ENCODE measurements around the gene LRP1.

LRP1 gene

GRCh38 chr12:57175428-57176138 is 47.3 kb downstream of the LRP1 start:
- DNase-seq (ENCODE audit: low spot score), result peak; percentile 84

- DNase-seq (ENCODE audit: low spot score), result no peak
These were observed 47.8 kb downstream of the LRP1 start for GRCh38 chr12:57176139-57176477.

- DNase-seq (ENCODE audit: low spot score), result no peak
These were observed 48.6 kb downstream of the LRP1 start for GRCh38 chr12:57176846-57177245.

GRCh38 chr12:57177354-57177753 is 49.1 kb downstream of the LRP1 start:
- no peak for DNase-seq (ENCODE audit: low spot score)

- no peak for DNase-seq (ENCODE audit: low spot score)
These were observed 49.9 kb downstream of the LRP1 start for GRCh38 chr12:57178213-57178612.

- DNase-seq (ENCODE audit: low spot score), result no peak
These were observed 51.2 kb downstream of the LRP1 start for GRCh38 chr12:57179331-57180086.

- no peak for DNase-seq (ENCODE audit: low spot score)
These were observed 52.2 kb downstream of the LRP1 start for GRCh38 chr12:57180321-57180989.

GRCh38 chr12:57181072-57181471 is 52.8 kb downstream of the LRP1 start:
- no peak for DNase-seq (ENCODE audit: low spot score)

- no peak for DNase-seq (ENCODE audit: low spot score)
These were observed 53.4 kb downstream of the LRP1 start for GRCh38 chr12:57181561-57182155.

- peak; percentile 99 for DNase-seq (ENCODE audit: low spot score)
These were observed 54.8 kb downstream of the LRP1 start for GRCh38 chr12:57182918-57183575.

- no peak for DNase-seq (ENCODE audit: low spot score)
These were observed 55.8 kb downstream of the LRP1 start for GRCh38 chr12:57183939-57184725.

GRCh38 chr12:57185403-57185802 is 57.1 kb downstream of the LRP1 start:
- DNase-seq (ENCODE audit: low spot score), result no peak

- no peak for DNase-seq (ENCODE audit: low spot score)
These were observed 57.7 kb downstream of the LRP1 start for GRCh38 chr12:57185906-57186508.

- no peak for DNase-seq (ENCODE audit: low spot score)
These were observed 59.2 kb downstream of the LRP1 start for GRCh38 chr12:57187222-57188089.

GRCh38 chr12:57188090-57188425 is 59.8 kb downstream of the LRP1 start:
- DNase-seq (ENCODE audit: low spot score), result no peak

- DNase-seq (ENCODE audit: low spot score), result no peak
These were observed 61.8 kb downstream of the LRP1 start for GRCh38 chr12:57190037-57190436.

- no peak for DNase-seq (ENCODE audit: low spot score)
These were observed 62.5 kb downstream of the LRP1 start for GRCh38 chr12:57190821-57191220.

- no peak for DNase-seq (ENCODE audit: low spot score)
These were observed 63.1 kb downstream of the LRP1 start for GRCh38 chr12:57191410-57191809.

GRCh38 chr12:57192920-57193319 is 64.6 kb downstream of the LRP1 start:
- DNase-seq (ENCODE audit: low spot score), result no peak

- DNase-seq (ENCODE audit: low spot score), result no peak
These were observed 65.5 kb downstream of the LRP1 start for GRCh38 chr12:57193706-57194245.

Measured in HuH-7.5 (cell line).